HG03442 (cell line): ENCODE measurements around the gene MAST4.

Experiments
- ATAC-seq: cut with Tn5 transposase; IDR thresholded peaks from one replicate; pipeline ENCODE4 v1.9.1; 2021; ENCODE audit warnings: mild to moderate bottlenecking, moderate library complexity; ENCODE audit not compliant: unreplicated experiment

Gene MAST4

DNA sequence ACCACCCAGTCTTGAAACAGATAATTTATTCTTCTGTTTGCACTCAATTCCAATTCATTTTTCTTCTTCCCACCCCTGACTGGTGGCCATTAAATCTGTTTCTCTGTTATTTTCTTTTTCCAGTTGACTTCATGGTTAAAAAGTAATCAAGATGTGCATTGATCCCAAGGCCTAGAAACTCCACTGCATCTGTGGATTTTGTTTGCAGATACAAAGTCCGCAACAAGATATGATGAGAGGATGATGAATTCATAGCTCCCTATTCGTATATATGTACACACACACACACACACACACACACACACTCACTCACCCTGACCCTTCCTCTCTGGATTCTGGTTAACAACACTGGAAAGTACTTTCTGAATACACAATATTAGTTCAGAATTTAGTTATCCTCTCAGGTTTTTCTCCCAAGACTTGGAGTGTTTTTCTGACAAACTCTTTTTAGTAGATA, 548.0 kb downstream of the MAST4 start:
- ATAC-seq, result no peak

DNA sequence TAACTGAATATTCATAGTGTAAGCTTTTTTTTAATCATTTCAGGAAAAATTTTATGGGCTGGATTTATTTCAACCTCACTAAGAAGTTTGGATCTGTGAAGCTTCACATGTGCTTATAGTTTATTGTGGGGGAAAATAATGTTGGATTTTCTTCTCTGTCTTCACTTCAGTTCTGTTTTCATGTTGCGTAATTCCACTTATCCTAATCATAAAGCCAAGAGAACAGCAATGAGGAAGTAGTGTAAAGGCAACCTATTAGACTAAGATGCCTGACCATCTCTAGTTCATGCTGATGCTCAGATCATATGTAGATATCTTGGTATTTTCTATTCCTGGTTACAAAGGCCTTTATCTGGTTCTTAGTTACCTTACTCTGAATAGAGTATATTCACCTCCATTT, 550.4 kb downstream of the MAST4 start:
- ATAC-seq, result no peak

DNA sequence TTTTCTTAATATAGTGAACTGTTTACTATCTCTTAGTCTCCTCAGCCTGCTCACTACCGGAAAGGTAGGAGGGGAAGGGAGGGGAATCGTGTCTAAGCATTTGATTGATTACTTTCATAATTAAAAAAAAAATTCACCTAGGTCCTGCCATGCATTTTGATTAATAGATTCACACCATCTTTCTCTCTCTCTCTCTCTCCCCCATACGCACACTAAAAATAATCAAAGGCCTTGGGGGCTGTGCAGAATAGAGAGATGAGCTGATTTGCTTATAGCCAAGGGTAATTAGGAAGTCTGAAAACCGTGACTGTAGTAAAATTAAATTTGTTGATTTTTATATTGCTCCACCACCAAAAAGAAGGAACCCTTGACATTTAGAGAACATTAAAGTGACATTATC, 550.8 kb downstream of the MAST4 start:
- ATAC-seq, result no peak

DNA sequence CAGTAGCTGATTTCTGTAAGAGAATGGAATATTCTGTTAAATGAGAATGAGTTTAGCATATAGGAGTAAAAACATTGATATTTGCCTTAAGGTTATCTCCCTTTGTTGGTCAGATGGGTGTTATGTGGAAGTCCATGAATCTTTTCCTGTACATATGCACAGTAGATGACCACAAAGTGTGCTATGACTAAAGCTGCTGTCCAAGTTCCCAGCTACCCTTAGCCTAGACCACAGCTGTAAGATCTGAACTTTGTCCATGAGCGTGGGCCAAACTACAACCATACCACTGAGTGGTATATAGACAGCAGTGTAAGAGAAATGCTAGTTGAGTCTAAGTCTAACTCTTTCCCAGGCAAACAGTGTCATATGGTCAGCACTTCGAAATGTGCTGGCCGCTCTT, 551.6 kb downstream of the MAST4 start:
- ATAC-seq, result no peak

DNA sequence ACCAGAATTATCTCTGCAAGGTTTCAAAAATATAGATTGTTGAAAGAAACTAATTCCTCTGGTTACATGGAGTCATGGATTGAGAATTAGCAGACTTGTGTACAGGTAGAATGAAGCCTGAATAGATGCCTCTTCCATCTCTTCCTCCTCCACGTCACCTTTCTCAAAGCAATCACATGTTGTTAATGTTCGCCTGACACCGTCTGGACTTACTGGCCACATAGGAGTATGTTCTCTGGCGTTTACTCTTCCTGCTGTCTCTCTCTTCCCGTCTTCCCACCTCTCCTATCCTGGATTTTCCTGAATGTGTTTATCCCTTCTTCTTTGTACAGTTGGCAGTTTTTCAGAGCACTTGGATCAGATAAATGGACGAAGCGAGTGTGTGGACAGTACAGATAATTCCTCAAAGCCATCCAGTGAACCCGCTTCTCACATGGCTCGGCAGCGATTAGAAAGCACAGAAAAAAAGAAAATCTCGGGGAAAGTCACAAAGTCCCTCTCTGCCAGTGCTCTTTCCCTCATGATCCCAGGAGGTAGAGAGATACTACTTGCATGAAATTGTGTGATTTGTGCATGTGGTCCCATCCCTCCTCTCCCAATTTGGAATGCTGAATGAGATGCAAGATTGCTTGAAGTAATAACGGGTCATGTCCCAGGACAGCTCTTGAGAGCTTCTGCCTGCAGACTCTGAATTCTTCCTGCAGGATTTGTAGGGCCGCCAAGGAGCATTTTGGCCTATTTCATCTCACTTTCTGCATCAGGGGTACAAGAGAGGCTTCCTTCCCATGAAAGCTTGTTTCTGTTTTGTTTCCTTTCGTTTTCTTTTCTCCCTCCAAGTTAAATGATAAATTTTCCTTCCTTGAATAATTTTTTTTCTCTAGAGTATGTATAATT, 553.1 kb downstream of the MAST4 start:
- ATAC-seq, result no peak

DNA sequence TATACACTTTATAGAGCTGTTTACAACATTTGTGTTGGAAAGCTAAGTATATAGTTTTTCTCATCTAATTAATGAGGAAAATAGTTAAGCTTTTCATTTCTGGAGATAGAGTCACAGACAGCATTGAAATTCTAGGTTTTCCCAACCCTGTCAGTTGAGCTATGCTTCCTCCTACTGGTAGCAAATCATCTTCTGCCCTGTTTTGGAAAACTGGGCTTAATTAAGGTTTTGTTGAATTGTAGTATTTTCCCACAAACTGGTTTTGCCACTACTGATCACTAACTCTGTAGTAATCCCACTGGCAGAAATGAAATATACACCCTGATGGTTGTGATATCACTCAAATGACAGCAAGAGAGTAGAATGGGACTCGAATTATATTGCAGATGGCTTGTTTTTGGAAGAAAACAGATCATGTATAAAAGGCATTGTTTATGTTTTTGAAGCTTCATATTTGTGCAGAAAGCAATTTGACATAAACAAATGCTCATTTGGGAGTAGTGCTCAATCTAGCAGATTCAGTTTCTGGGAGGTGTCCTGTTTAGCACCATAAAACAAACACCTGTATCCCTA, 553.8 kb downstream of the MAST4 start:
- ATAC-seq, result no peak

DNA sequence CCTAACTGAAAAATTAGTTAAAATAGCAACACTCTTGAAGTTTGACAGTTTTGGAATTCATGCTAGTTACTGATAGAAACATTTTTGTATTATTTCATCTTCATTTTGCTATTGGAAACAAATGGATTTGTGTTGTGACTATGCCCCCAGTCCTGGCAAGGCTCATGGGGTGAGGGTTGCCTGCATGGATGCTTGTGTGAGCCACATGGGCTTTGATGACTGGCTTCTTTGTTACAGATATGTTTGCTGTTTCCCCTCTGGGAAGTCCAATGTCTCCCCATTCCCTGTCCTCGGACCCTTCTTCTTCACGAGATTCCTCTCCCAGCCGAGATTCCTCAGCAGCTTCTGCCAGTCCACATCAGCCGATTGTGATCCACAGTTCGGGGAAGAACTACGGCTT, 556.2 kb downstream of the MAST4 start:
- no peak for ATAC-seq

- no peak for ATAC-seq
Measured at GRCh38 chr5:67153292-67153691, 557.1 kb downstream of the MAST4 start.

DNA sequence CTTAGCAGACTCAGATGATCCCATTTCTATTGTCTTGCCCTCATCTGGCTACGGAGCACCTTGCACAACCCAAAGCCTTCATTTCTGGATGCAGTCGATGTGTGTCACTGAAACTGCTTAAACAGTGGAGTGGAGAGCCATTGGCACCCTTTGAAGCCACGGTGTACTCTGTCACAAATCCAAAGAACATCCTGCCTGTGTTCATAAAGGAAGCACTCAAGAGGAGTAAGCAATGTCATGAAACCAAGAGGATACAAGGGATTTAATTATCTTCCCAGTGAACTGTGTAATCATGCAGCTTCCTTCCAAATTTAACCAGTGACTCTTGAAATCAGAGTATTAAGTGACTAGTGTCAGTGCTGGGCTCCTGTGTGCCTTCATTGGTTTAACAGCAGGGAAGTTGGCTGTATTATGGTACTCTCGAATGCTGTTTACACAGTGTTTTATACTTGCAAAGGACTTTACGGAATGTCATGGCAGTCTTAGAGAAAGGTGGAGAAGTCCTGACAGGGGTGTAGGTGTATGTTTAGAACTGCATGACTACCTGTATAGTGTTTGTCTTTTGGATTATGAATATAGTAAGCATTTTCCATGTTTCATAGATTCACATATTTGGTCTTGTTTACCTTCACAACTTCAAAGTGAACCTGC, 558.5 kb downstream of the MAST4 start:
- ATAC-seq, result no peak

- peak; percentile 70 for ATAC-seq
Measured at GRCh38 chr5:67156976-67157583, 560.9 kb downstream of the MAST4 start.

GRCh38 chr5:67160272-67160671, 564.1 kb downstream of the MAST4 start:
- no peak for ATAC-seq

DNA sequence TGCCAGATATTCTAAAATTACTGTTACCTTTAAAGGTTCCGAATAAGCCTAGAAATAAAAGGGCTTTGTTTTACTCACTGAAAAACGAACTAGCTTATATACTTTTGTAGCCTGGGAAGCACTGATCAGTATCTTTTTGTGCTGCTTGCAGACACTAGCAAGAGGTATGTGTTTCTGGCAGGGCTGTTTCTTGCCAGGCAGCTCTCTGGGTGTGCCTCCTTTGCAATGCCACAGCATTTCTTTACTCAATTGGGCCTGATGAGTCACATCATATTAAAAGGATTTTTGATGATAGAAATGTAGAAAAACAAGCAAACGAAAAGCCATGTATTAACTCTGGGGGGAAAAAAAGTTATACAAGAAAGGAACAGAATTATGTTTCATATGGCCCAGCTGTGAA, 564.8 kb downstream of the MAST4 start:
- no peak for ATAC-seq

GRCh38 chr5:67161767-67162166, 565.6 kb downstream of the MAST4 start:
- ATAC-seq, result no peak

DNA sequence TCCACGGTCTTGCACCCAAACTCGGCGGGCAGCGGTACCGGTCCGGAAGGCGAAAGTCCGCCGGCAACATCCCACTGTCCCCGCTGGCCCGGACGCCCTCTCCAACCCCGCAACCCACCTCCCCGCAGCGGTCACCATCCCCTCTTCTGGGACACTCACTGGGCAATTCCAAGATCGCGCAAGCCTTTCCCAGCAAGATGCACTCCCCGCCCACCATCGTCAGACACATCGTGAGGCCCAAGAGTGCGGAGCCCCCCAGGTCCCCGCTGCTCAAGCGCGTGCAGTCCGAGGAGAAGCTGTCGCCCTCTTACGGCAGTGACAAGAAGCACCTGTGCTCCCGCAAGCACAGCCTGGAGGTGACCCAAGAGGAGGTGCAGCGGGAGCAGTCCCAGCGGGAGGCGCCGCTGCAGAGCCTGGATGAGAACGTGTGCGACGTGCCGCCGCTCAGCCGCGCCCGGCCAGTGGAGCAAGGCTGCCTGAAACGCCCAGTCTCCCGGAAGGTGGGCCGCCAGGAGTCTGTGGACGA, 567.1 kb downstream of the MAST4 start:
- ATAC-seq, result no peak

GRCh38 chr5:67163863-67164595, 567.8 kb downstream of the MAST4 start:
- no peak for ATAC-seq

DNA sequence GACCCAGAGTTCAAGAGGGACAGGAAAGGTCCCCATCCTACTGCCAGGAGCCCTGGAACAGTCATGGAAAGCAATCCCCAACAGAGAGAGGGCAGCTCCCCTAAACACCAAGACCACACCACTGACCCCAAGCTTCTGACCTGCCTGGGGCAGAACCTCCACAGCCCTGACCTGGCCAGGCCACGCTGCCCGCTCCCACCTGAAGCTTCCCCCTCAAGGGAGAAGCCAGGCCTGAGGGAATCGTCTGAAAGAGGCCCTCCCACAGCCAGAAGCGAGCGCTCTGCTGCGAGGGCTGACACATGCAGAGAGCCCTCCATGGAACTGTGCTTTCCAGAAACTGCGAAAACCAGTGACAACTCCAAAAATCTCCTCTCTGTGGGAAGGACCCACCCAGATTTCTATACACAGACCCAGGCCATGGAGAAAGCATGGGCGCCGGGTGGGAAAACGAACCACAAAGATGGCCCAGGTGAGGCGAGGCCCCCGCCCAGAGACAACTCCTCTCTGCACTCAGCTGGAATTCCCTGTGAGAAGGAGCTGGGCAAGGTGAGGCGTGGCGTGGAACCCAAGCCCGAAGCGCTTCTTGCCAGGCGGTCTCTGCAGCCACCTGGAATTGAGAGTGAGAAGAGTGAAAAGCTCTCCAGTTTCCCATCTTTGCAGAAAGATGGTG, 568.8 kb downstream of the MAST4 start:
- no peak for ATAC-seq

GRCh38 chr5:67165526-67166459, 569.6 kb downstream of the MAST4 start:
- ATAC-seq, result peak; percentile 84

DNA sequence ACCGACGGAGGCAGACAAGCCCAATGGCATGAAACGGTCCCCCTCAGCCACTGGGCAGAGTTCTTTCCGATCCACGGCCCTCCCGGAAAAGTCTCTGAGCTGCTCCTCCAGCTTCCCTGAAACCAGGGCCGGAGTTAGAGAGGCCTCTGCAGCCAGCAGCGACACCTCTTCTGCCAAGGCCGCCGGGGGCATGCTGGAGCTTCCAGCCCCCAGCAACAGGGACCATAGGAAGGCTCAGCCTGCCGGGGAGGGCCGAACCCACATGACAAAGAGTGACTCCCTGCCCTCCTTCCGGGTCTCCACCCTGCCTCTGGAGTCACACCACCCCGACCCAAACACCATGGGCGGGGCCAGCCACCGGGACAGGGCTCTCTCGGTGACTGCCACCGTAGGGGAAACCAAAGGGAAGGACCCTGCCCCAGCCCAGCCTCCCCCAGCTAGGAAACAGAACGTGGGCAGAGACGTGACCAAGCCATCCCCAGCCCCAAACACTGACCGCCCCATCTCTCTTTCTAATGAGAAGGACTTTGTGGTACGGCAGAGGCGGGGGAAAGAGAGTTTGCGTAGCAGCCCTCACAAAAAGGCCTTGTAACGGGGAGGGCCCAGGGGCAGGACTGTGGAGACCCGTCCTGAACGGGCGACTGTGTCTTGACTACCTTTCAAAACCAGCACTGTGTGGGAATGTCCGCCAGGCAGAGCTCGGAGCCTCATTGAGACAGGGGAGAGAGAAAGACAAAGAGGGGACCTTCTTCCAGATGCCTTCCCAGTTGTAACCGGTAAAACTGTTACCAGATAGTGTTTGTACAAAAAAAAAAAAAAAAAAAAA, 570.5 kb downstream of the MAST4 start:
- peak; percentile 55 for ATAC-seq
